HL-60 (cell line): ENCODE data around the gene PRKAB1.

Source experiments
- DNase-seq, 2 experiments: peaks; one replicate each; pipeline ENCODE4 v3.0.0-alpha.2; 2010 to 2020; ENCODE audit warnings: low read depth in 1 of 2, low spot score in 1 of 2
- H3K27ac ChIP-seq: fragments of 250-450 bp; sonication (Bioruptor Pico); replicated peaks from 2 replicates; pipeline ENCODE4 v1.5.1; 2020; ENCODE audit warnings: mild to moderate bottlenecking, moderate library complexity
- H3K27me3 ChIP-seq: fragments of 250-450 bp; sonication (Bioruptor Pico); 2 replicates; pipeline ENCODE4 v1.5.1; 2021; ENCODE audit warnings: mild to moderate bottlenecking, moderate library complexity; ENCODE audit not compliant: insufficient read depth, poor library complexity, severe bottlenecking
- H3K4me3 ChIP-seq: replicated peaks from 2 replicates; pipeline ENCODE4 v1.5.1; 2011; ENCODE audit warnings: mild to moderate bottlenecking, control low read depth, low read length; ENCODE audit not compliant: insufficient read depth
- GABPA ChIP-seq: IDR thresholded peaks from 2 replicates; pipeline ENCODE4 v1.6.1; 2012; ENCODE audit warnings: low read depth
- POLR2AphosphoS5 ChIP-seq: IDR thresholded peaks from 2 replicates; pipeline ENCODE4 v1.6.1; 2012; ENCODE audit warnings: low read depth
- SPI1 ChIP-seq: IDR thresholded peaks from 2 replicates; pipeline ENCODE4 v1.6.1; 2012; ENCODE audit warnings: low read depth, mild to moderate bottlenecking, borderline replicate concordance
- TF ChIP-seq, protein P1 (sequence below): IDR thresholded peaks from one replicate; pipeline ENCODE4 v1.5.1; 2011; ENCODE audit warnings: low read length, control low read depth, inconsistent platforms; ENCODE audit not compliant: insufficient read depth
- TF ChIP-seq, protein P2 (sequence below): IDR thresholded peaks from 2 replicates; pipeline ENCODE4 v1.6.1; 2012; ENCODE audit warnings: low read depth; ENCODE audit not compliant: insufficient replicate concordance

Gene PRKAB1

DNA sequence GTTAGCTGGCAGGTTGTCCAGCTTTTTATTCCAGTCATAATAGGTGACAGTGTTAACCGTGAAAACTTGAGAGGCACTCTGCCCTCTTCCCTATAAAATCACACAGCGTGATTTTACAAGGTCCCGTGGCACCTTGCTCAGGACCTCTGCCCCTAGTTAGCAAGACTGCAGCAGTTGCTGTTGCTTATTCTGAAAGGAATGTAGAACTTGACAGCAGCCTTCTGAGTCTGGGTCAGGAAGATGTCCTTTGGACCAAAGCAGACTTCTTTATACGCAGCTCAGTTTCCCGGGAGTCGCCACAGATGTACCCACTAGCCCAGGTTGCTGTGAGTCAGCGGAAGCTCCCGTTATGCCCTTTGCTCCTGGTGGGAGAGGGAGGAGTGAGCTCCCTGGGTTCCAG, 13.2 kb downstream of the PRKAB1 start:
- no peaks in the 10 kb centered on the region for H3K27me3 ChIP-seq
- no peak overlapping the region for H3K4me3 ChIP-seq
- TF ChIP-seq POLR2AphosphoS5 = no peak
- TF ChIP-seq, protein P1, sequence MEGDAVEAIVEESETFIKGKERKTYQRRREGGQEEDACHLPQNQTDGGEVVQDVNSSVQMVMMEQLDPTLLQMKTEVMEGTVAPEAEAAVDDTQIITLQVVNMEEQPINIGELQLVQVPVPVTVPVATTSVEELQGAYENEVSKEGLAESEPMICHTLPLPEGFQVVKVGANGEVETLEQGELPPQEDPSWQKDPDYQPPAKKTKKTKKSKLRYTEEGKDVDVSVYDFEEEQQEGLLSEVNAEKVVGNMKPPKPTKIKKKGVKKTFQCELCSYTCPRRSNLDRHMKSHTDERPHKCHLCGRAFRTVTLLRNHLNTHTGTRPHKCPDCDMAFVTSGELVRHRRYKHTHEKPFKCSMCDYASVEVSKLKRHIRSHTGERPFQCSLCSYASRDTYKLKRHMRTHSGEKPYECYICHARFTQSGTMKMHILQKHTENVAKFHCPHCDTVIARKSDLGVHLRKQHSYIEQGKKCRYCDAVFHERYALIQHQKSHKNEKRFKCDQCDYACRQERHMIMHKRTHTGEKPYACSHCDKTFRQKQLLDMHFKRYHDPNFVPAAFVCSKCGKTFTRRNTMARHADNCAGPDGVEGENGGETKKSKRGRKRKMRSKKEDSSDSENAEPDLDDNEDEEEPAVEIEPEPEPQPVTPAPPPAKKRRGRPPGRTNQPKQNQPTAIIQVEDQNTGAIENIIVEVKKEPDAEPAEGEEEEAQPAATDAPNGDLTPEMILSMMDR = no peak
- no peak for TF ChIP-seq SPI1
- TF ChIP-seq, protein P2, sequence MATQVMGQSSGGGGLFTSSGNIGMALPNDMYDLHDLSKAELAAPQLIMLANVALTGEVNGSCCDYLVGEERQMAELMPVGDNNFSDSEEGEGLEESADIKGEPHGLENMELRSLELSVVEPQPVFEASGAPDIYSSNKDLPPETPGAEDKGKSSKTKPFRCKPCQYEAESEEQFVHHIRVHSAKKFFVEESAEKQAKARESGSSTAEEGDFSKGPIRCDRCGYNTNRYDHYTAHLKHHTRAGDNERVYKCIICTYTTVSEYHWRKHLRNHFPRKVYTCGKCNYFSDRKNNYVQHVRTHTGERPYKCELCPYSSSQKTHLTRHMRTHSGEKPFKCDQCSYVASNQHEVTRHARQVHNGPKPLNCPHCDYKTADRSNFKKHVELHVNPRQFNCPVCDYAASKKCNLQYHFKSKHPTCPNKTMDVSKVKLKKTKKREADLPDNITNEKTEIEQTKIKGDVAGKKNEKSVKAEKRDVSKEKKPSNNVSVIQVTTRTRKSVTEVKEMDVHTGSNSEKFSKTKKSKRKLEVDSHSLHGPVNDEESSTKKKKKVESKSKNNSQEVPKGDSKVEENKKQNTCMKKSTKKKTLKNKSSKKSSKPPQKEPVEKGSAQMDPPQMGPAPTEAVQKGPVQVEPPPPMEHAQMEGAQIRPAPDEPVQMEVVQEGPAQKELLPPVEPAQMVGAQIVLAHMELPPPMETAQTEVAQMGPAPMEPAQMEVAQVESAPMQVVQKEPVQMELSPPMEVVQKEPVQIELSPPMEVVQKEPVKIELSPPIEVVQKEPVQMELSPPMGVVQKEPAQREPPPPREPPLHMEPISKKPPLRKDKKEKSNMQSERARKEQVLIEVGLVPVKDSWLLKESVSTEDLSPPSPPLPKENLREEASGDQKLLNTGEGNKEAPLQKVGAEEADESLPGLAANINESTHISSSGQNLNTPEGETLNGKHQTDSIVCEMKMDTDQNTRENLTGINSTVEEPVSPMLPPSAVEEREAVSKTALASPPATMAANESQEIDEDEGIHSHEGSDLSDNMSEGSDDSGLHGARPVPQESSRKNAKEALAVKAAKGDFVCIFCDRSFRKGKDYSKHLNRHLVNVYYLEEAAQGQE = no peak
- no peak for TF ChIP-seq GABPA
- no peak overlapping the region for H3K27ac ChIP-seq
- DNase-seq = no peak

DNA sequence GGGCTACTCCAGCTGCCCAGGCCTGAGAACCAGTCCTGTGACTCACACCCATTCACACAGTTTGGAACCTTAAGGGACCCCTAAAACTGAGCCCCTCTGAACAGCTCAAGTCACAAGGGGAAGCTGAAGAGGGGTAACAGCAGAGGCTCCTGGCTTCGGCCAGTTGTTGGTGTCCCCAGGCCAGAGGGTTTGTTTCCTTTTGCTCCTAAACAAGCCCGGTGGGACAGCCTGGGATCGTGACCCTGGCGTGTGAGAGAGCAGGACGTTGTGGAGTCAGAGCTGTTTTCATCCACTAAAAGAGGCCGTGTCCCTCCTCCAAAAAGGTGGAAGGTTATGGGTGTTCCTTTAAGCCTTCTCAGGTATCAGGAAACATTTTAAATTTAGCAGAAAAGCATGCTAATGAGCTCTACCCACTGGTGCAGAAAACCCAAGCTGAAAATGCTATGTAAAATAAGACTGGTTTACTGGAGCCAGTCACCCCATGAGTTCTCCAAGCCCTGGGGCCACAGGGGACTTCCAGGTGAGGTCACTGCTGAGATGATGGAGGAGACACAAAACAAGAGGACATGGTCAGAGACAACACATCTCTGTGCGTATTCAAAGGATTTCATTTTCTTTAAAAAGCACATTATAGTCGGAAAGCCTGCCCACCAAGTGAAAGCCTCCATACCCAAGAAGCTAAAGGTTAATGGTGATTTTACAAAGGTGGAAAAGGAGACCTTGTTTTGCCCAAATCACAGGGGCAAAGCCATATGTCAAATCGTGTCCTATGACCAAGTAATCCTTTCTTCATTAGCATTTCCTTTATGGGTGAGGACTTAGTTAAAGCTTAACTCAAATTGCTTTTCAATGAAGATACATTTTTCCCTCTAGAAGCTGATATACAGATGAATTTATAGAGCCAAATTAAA, 14.1 kb downstream of the PRKAB1 start:
- no peak for DNase-seq
- Histone ChIP-seq H3K4me3 (no peak overlapping the region), H3K27me3 (no peaks in the 10 kb centered on the region), H3K27ac (peak overlapping the region; percentile 58)
- TF ChIP-seq, protein P2 = no peak
- peak; percentile 27; the same call in 1 of the 2 replicates for TF ChIP-seq POLR2AphosphoS5

DNA sequence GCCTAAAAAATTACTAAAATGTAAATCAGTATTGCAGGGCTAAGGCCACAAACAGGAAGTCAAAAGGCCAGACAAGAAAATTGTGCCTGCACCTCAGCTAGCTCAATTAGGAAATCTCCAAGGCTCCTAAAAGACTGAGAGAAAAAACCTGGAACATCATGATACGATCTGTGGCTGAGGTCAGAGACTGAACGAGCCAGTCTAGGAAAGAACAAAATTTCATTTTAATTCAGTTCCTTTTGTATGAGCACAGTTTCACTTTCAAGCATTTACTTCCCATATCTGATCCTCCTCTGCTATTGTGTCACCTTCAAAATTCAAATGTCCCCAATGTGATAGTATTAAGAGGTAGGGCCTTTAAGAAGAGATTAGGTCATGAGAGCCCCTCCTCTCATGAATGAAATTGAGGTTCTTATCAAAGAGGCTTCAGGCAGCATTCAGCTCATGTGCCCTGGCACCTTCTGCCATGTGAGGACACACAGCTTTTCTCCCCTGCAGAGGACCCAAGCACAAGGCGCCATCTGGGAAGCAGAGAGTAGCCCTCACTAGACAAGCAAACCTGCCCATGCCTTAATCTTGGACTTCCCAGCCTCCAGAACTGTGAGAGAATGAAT, 14.8 kb downstream of the PRKAB1 start:
- DNase-seq = no peak
- Histone ChIP-seq H3K4me3 (no peak overlapping the region), H3K27ac (peak overlapping the region; percentile 58), H3K27me3 (no peaks in the 10 kb centered on the region)
- TF ChIP-seq SPI1 (peak; percentile 43; the same call in 1 of the 2 replicates), GABPA (no peak)

DNA sequence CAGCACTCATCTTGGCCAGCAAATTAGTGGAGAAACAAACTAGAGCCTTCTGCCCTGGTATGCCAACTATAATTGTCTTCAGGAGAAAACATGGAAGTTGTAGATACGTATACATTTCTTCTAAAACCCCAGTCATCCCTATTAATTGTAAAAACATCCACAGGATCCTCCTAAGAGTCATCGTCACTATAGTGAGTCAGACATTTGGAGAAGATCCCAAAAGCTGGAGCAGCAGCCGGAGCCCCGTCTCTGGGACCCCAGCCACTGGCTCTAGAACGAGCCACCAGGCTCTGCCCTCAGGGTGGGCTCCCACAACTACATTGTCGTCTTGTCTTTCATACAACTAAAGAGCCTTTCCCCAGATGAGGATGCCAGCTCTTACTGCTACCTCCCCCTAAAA, 15.5 kb downstream of the PRKAB1 start:
- Histone ChIP-seq H3K27ac (no peak overlapping the region), H3K4me3 (no peak overlapping the region), H3K27me3 (no peaks in the 10 kb centered on the region)
- TF ChIP-seq, protein P2 = no peak
- no peak for TF ChIP-seq SPI1
- TF ChIP-seq POLR2AphosphoS5 = no peak
- no peak for TF ChIP-seq GABPA
- TF ChIP-seq, protein P1 = no peak
- DNase-seq = no peak
